ENCODE results near the gene RAB37. TPM values are rescaled to one million over a fixed set of nuclear protein-coding genes. Genes with fewer than 3 reads are reported as not detected.
A peak's percentile ranks its signal among the peaks of the same experiment; 100 is the strongest.

RAB37 gene
- total RNA-seq, 3 donors from 2014 or later (not counting 1 experiment from before 2014, with no cell fraction given): 150 to 184 (median 169) TPM

GRCh38 chr17:74713171-74713755 lies 23.8 kb upstream of the RAB37 start:
- Histone ChIP-seq H3K27me3 (ENCODE audit: control insufficient read depth, insufficient read depth, low read length) (no peaks in the 10 kb centered on the region), H3K4me3 (ENCODE audit: low read length) (no peak overlapping the region), H3K27ac (ENCODE audit: low read length) (no peak overlapping the region), H3K9me3 (ENCODE audit: control insufficient read depth, insufficient read depth, low read length) (no peaks in the 10 kb centered on the region), H3K4me1 (ENCODE audit: control insufficient read depth, insufficient read depth, low read length) (peaks cover 35% of the 10 kb centered on the region), H3K36me3 (ENCODE audit: control insufficient read depth, insufficient read depth, low read length) (no peaks in the 10 kb centered on the region)
- Mint-ChIP-seq H3K9me3 (no peaks in the 10 kb centered on the region), H3K27me3 (ENCODE audit: low read depth in 2 of 2) (peaks cover 12 to 23% of the 10 kb centered on the region in 2 donors), H3K27ac (no peak overlapping the region), H3K36me3 (no peaks in the 10 kb centered on the region), H3K4me3 (no peak overlapping the region), H3K4me1 (peaks cover 4 to 36% of the 10 kb centered on the region in 2 donors)
- no peak for DNase-seq
- no peak for TF ChIP-seq CTCF (IDR thresholded peaks at IDR 0.05)
- ATAC-seq: peak in 1 of 3 donors; percentile 42
- WGBS (ENCODE audit: insufficient coverage): 64% methylated on average over 12 of the region's 12 CpGs
- intact Hi-C loops (cut with micrococcal nuclease): no loop called here

- Histone ChIP-seq H3K27me3 (ENCODE audit: control insufficient read depth, insufficient read depth, low read length) (no peaks in the 10 kb centered on the region), H3K4me1 (ENCODE audit: control insufficient read depth, insufficient read depth, low read length) (peaks cover 39% of the 10 kb centered on the region), H3K4me3 (ENCODE audit: low read length) (no peak overlapping the region), H3K9me3 (ENCODE audit: control insufficient read depth, insufficient read depth, low read length) (no peaks in the 10 kb centered on the region), H3K36me3 (ENCODE audit: control insufficient read depth, insufficient read depth, low read length) (no peaks in the 10 kb centered on the region), H3K27ac (ENCODE audit: low read length) (no peak overlapping the region)
- no peak overlapping the region for H3K4me3 Mint-ChIP-seq
- H3K27me3 Mint-ChIP-seq (ENCODE audit: low read depth in 2 of 2): peaks cover 12 to 23% of the 10 kb centered on the region in 2 donors
- H3K36me3 Mint-ChIP-seq: no peaks in the 10 kb centered on the region
- no peaks in the 10 kb centered on the region for H3K9me3 Mint-ChIP-seq
- WGBS (ENCODE audit: insufficient coverage): 16% methylated on average over 3 of the region's 4 CpGs
- DNase-seq: no peak
- H3K4me1 Mint-ChIP-seq: peaks cover 8 to 40% of the 10 kb centered on the region in 2 donors
- ATAC-seq: peak in 1 of 3 donors; percentile 18
- intact Hi-C loops (cut with micrococcal nuclease): no loop called here
- H3K27ac Mint-ChIP-seq: no peak overlapping the region
- no peak for TF ChIP-seq CTCF (IDR thresholded peaks at IDR 0.05)
Measured at GRCh38 chr17:74715144-74715543, 21.9 kb upstream of the RAB37 start.

- TF ChIP-seq CTCF (IDR thresholded peaks at IDR 0.05): no peak
- intact Hi-C loops (cut with micrococcal nuclease): no loop called here
- H3K27me3 Mint-ChIP-seq (ENCODE audit: low read depth in 2 of 2): peaks cover 6 to 13% of the 10 kb centered on the region in 2 donors
- Histone ChIP-seq H3K9me3 (ENCODE audit: control insufficient read depth, insufficient read depth, low read length) (no peaks in the 10 kb centered on the region), H3K36me3 (ENCODE audit: control insufficient read depth, insufficient read depth, low read length) (no peaks in the 10 kb centered on the region), H3K4me1 (ENCODE audit: control insufficient read depth, insufficient read depth, low read length) (peaks cover 21% of the 10 kb centered on the region), H3K27ac (ENCODE audit: low read length) (no peak overlapping the region), H3K4me3 (ENCODE audit: low read length) (no peak overlapping the region), H3K27me3 (ENCODE audit: control insufficient read depth, insufficient read depth, low read length) (no peaks in the 10 kb centered on the region)
- no peaks in the 10 kb centered on the region for H3K36me3 Mint-ChIP-seq
- whole genome bisulfite sequencing (ENCODE audit: insufficient coverage): 66% methylated on average over 4 of the region's 4 CpGs
- DNase-seq: no peak
- H3K9me3 Mint-ChIP-seq: no peaks in the 10 kb centered on the region
- H3K27ac Mint-ChIP-seq: no peak overlapping the region
- H3K4me1 Mint-ChIP-seq: peaks cover 34 to 36% of the 10 kb centered on the region in 2 donors
- ATAC-seq: peak; percentile 50 to 94 (median 53)
- H3K4me3 Mint-ChIP-seq: peak overlapping the region; percentile 4
Measured at GRCh38 chr17:74720506-74720905, 16.6 kb upstream of the RAB37 start.

GRCh38 chr17:74722782-74723181 lies 14.3 kb upstream of the RAB37 start:
- WGBS (ENCODE audit: insufficient coverage): 97% methylated on average over 4 of the region's 4 CpGs
- intact Hi-C loops (cut with micrococcal nuclease): no loop called here
- no peak for TF ChIP-seq CTCF (IDR thresholded peaks at IDR 0.05)
- Mint-ChIP-seq H3K27ac (no peak overlapping the region), H3K4me3 (no peak overlapping the region), H3K4me1 (peaks cover 32 to 34% of the 10 kb centered on the region in 2 donors), H3K27me3 (ENCODE audit: low read depth in 2 of 2) (peaks cover 3 to 7% of the 10 kb centered on the region in 2 donors), H3K9me3 (no peaks in the 10 kb centered on the region), H3K36me3 (no peaks in the 10 kb centered on the region)
- DNase-seq (no peak), ATAC-seq (no peak)
- Histone ChIP-seq H3K9me3 (ENCODE audit: control insufficient read depth, insufficient read depth, low read length) (no peaks in the 10 kb centered on the region), H3K36me3 (ENCODE audit: control insufficient read depth, insufficient read depth, low read length) (no peaks in the 10 kb centered on the region), H3K27ac (ENCODE audit: low read length) (no peak overlapping the region), H3K27me3 (ENCODE audit: control insufficient read depth, insufficient read depth, low read length) (no peaks in the 10 kb centered on the region), H3K4me3 (ENCODE audit: low read length) (no peak overlapping the region), H3K4me1 (ENCODE audit: control insufficient read depth, insufficient read depth, low read length) (peaks cover 18% of the 10 kb centered on the region)

All from natural killer cell (primary cell).